GM18505 (cell line): ENCODE measurements around the gene SND1.

ENCODE experiments used
- ATAC-seq: cut with Tn5 transposase; IDR thresholded peaks from one replicate; pipeline ENCODE4 v1.9.1; 2021; ENCODE audit not compliant: unreplicated experiment
- POLR2A ChIP-seq: IDR thresholded peaks from 4 replicates; pipeline ENCODE4 v1.6.1; 2011; ENCODE audit warnings: borderline replicate concordance; ENCODE audit not compliant: insufficient read depth, insufficient read length; ENCODE audit errors: extremely low read depth

SND1 gene

GRCh38 chr7:128010391-128011127 is 358.6 kb downstream of the SND1 start:
- no peak for ATAC-seq

GRCh38 chr7:128011131-128011661 is 359.2 kb downstream of the SND1 start:
- TF ChIP-seq POLR2A = no peak
- ATAC-seq = no peak

More at GRCh38 chr7:128010391-128011127, 358.6 kb downstream of the SND1 start:
- no peak for TF ChIP-seq POLR2A

- ATAC-seq = no peak
- no peak for TF ChIP-seq POLR2A
Observed at GRCh38 chr7:128014811-128015210, 362.8 kb downstream of the SND1 start.

GRCh38 chr7:128017460-128017859 is 365.5 kb downstream of the SND1 start:
- no peak for TF ChIP-seq POLR2A
- no peak for ATAC-seq

DNA sequence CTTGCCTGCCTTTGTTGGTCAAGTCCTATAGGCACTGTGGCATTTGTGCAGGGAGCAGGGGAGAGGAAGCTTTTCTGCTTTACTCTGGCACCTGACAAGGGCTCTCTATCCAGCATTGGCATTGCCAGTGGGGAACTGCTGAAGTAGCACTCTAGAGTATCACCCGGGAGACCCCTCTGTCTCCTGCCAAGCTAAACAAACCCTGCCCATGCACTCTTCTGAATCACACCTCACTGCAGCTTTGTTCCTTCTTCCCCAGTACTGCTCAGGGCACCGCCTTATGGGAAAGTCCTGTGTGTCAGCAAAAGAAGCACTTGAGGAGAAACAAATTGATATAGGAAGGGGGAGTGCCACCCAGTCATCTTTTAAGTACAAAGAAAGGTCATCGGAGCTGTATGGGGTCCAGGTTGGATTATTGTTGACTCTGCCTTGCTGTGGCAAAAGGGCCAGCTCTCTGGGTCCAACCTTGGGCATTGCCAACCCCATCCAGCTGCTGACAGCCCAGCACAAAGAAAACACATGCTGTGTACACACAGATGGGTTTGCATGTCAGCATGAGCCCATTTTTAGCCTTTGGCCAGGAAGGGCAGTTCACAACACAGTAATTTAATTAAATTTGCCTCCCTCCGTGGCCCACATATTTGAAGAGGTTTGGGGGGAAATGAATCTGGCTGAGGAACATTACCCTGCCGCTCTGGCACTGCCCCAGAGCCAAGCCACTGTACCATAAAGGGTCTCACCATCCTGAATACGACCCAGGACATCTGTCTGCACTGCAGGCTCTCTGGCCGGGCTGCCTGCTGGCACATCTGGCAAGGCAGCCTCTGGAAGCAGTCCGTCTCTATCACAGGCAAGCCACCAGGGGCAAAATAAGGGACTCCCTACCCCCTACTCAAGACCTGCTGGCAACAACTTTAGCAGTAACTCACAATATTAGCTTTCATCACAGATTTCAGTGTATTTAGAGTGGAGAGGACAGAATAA is 366.2 kb downstream of the SND1 start:
- TF ChIP-seq POLR2A = no peak
- ATAC-seq = no peak

GRCh38 chr7:128019288-128019687 is 367.3 kb downstream of the SND1 start:
- no peak for ATAC-seq
- TF ChIP-seq POLR2A = no peak

GRCh38 chr7:128020159-128020558 is 368.2 kb downstream of the SND1 start:
- no peak for ATAC-seq
- TF ChIP-seq POLR2A = no peak

- TF ChIP-seq POLR2A = no peak
- ATAC-seq = no peak
Observed at GRCh38 chr7:128021366-128021765, 369.4 kb downstream of the SND1 start.

DNA sequence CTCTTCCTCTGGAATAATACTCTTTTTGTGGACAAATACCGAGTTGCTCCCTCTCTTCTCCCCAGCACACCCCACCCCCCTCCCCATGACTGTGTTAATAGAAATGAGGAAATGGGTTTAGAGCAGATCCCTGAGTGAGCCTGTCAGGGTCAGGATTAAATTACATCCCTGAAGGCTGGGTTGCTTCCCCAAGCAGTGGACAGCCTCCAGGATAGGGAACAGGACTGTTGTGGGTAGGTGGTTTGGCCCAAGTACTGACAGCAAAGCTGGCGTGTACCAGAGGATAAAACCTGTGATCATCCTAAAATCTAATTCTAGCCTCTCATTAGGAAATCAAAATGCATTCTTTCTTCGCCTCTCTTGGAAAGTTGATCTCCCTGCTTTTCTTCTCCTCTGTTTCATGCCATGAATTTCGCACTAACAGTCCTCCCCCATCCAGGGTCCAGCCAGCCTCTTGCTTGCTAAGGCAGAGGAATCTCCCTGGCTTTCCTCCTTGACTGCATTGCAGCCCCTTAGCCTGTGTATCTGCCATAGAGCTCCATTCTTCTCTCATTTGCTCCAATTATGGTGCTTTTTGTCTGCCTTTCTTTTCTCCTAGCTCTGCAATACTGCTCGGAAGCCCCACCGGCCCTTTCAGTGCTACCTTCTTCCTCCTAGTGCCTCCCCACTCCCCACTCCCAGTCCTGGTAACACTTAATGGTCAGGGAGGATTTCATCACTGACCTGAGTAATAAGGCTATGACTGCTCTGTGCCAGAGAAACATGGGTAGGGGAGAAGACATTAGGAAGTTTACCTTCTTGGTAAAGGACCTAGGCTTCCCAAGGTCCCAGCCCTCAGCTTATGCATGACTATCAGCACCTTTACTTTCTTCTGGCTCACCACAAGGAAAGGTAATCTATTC is 370.9 kb downstream of the SND1 start:
- no peak for ATAC-seq
- no peak for TF ChIP-seq POLR2A

- no peak for TF ChIP-seq POLR2A
- no peak for ATAC-seq
Observed at GRCh38 chr7:128024151-128024550, 372.2 kb downstream of the SND1 start.

- ATAC-seq = no peak
- no peak for TF ChIP-seq POLR2A
Observed at GRCh38 chr7:128025380-128025779, 373.4 kb downstream of the SND1 start.

- no peak for TF ChIP-seq POLR2A
- no peak for ATAC-seq
Observed at GRCh38 chr7:128025819-128026218, 373.8 kb downstream of the SND1 start.

DNA sequence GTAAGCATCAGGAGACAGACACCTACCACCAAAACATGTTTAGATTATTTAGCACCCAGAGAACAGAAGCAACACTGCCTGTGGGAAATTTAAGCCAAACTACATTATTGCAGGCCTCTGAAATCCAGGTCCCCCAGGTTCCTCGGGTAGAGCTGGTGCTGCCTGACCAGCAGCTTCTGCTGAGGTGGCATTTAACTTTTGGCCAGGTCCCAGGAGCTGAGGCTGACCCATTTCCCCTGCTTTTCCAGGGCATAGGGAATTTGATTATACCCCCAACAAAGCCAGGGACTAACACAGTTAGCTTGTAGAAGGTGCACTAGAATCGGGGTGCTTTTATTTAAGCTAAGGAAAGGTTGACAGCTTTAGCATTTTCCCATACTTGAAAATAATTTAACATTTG is 374.6 kb downstream of the SND1 start:
- TF ChIP-seq POLR2A = no peak
- ATAC-seq = no peak

DNA sequence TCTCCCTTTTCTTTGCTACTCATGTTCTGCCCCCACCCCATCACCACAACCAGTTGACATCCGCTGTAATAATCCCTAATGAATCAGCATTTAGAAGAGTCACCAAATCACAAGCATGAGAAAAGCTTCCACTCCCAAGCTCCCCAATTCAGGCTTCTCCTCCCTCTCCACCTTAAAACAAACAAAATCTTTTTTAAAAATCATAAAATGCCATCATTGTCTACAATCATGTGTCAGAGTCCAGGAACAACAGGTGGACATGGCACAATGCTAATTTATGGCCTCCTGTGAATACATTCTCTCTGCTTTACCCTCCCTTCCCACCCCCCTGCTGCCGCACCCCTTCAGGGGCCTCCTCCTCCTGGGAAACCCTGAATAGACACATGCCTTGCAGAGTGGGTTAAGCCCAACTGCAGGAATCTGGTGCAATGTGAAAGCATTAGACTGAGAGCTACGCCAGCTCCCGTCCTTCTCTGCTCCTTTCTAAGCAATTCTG is 375.5 kb downstream of the SND1 start:
- TF ChIP-seq POLR2A = no peak
- no peak for ATAC-seq
